Breast epithelium (tissue), 4 donors: ENCODE measurements around the gene FOXC1. TPM values are rescaled to one million over a fixed set of nuclear protein-coding genes. Genes with fewer than 3 reads are reported as not detected.

Experiments used
- DNase-seq, 2 donors: peaks; one replicate each; pipeline ENCODE4 v3.0.0-alpha.2; 2019; ENCODE audit warnings: low spot score in 2 of 2
- H3K27ac ChIP-seq, 2 donors: fragments of 200-600 bp; sonication (generic) in 1 of 2; one replicate each; pipeline ENCODE4 v1.5.1; 2016 to 2019; ENCODE audit warnings: mild to moderate bottlenecking in 1 of 2
- H3K27me3 ChIP-seq, 2 donors: fragments of 200-600 bp; sonication (generic) in 1 of 2; one replicate each; pipeline versions ENCODE4 v1.5.1 to v1.6.0; 2017 to 2019; ENCODE audit warnings: control low read depth in 1 of 2, mild to moderate bottlenecking in 1 of 2
- H3K36me3 ChIP-seq: fragments of 200-600 bp; one replicate; pipeline ENCODE4 v1.5.1; 2019
- H3K4me1 ChIP-seq, 2 donors: fragments of 200-600 bp; sonication (generic); one replicate each; pipeline ENCODE4 v1.5.1; 2016 to 2019; ENCODE audit warnings: control low read depth in 1 of 2
- H3K4me3 ChIP-seq, 3 donors: fragments of 200-600 bp; sonication (generic); 1 replicate in 2 of 3; 2 replicates in 1 of 3; pipeline ENCODE4 v1.5.1; 2016 to 2019; ENCODE audit warnings: mild to moderate bottlenecking in 3 of 3, moderate library complexity in 2 of 3
- H3K9me3 ChIP-seq, 2 donors: fragments of 200-600 bp; sonication (generic) in 1 of 2; one replicate each; pipeline ENCODE4 v1.5.1; 2016 to 2019; ENCODE audit warnings: control low read depth in 1 of 2
- POLR2A ChIP-seq: fragments of 450-650 bp; IDR thresholded peaks from one replicate; pipeline ENCODE4 v1.6.1; 2016; ENCODE audit warnings: antibody characterized with exemption, mild to moderate bottlenecking, moderate library complexity
- POLR2AphosphoS5 ChIP-seq, 3 donors: sonication (generic); formaldehyde crosslinking; IDR thresholded peaks; one replicate each; pipeline ENCODE4 v1.6.1; 2017; ENCODE audit warnings: antibody characterized with exemption in 3 of 3
- intact Hi-C: fragments of 100-400 bp; cut with DNase I; formaldehyde crosslinking; loops from one replicate; pipeline ENCODE4 v1.15.1; 2023; ENCODE audit warnings: low total_unique reads
- total RNA-seq, 3 donors: library from RNA; depleted of rRNA; stranded (reverse); fragments of >200 nt; gene quantifications; one replicate each; pipeline ENCODE4 v1.1.0, GENCODE V29; 2016
- TF ChIP-seq, protein P1 (sequence below), 3 donors: fragments of 450-650 bp; IDR thresholded peaks; one replicate each; pipeline ENCODE4 v1.5.1; 2016 to 2017; ENCODE audit warnings: antibody characterized with exemption in 3 of 3, mild to moderate bottlenecking in 3 of 3, moderate library complexity in 3 of 3

The FOXC1 gene
- total RNA-seq, 3 donors from 2014 or later = 3.7 to 13.2 (median 7.5) TPM

DNA sequence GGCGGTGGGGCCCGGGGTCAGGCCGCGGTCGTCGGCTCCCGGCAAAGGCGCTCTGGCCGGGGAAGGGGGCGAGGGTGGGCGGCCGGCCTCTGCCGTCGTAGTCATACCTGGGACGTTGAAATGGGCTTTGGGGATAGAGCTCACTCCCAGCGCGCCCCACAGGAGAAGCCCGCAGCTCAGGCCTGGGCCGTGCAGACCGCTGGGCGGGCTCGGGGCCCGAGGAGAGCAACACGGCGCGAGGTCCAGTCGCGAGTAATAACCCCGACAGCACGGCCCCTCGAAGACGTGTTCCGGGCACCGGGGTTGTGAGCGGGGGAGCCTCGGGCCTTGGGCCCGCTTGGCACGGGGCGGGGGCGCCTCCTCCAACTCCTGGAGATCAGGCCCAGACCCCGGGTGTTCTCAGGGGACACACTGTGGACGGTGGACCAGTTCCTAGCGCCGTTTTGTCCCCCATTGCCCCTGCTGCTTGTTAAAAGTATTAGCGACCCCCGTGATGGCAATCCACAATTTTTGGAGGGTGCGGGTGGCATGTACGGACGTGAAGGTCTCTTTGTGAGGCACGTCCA lies 10.9 kb downstream of the FOXC1 start:
- TF ChIP-seq POLR2A = no peak
- TF ChIP-seq, protein P1, sequence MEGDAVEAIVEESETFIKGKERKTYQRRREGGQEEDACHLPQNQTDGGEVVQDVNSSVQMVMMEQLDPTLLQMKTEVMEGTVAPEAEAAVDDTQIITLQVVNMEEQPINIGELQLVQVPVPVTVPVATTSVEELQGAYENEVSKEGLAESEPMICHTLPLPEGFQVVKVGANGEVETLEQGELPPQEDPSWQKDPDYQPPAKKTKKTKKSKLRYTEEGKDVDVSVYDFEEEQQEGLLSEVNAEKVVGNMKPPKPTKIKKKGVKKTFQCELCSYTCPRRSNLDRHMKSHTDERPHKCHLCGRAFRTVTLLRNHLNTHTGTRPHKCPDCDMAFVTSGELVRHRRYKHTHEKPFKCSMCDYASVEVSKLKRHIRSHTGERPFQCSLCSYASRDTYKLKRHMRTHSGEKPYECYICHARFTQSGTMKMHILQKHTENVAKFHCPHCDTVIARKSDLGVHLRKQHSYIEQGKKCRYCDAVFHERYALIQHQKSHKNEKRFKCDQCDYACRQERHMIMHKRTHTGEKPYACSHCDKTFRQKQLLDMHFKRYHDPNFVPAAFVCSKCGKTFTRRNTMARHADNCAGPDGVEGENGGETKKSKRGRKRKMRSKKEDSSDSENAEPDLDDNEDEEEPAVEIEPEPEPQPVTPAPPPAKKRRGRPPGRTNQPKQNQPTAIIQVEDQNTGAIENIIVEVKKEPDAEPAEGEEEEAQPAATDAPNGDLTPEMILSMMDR (IDR thresholded peaks at IDR 0.05) = no peak
- TF ChIP-seq POLR2AphosphoS5 (IDR thresholded peaks at IDR 0.05) = no peak
- intact Hi-C loops = no loop called here
- H3K4me1 ChIP-seq = no peaks in the 10 kb centered on the region
- DNase-seq = no peak
- H3K27me3 ChIP-seq = peaks cover 0 to 6% of the 10 kb centered on the region in 2 donors
- no peaks in the 10 kb centered on the region for H3K9me3 ChIP-seq
- no peaks in the 10 kb centered on the region for H3K36me3 ChIP-seq
- H3K4me3 ChIP-seq = no peak overlapping the region
- H3K27ac ChIP-seq = no peak overlapping the region

DNA sequence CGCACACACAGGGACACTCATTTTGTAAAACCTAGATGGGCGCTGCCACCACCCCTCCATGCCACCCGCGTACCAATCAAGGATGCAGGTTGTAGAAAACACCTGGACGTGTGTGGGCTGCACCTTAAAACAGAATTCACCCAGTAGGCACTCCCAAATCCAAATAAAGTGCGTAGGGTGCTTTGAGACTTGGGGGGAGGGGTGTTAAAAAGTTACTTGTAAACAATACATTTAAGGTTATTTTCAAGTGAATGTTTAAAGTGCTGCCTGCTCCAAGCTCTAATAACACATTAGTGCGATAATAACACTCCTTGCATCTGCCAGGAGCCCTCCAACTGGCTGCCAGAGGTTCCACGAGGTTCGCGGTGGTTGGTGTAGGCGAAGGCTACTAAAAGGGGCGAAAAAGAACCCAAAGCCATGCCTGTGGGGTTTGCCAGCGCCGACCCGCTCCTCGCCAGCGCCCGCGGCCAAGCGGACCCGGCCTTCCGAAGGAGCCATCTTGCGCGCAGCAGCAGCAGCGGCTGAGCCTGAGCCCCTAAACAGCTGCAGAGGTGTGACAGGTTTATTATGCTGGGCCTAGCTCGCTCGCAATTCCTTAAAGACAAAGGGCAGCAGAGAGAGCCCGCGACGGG lies 11.5 kb downstream of the FOXC1 start:
- DNase-seq = no peak

DNA sequence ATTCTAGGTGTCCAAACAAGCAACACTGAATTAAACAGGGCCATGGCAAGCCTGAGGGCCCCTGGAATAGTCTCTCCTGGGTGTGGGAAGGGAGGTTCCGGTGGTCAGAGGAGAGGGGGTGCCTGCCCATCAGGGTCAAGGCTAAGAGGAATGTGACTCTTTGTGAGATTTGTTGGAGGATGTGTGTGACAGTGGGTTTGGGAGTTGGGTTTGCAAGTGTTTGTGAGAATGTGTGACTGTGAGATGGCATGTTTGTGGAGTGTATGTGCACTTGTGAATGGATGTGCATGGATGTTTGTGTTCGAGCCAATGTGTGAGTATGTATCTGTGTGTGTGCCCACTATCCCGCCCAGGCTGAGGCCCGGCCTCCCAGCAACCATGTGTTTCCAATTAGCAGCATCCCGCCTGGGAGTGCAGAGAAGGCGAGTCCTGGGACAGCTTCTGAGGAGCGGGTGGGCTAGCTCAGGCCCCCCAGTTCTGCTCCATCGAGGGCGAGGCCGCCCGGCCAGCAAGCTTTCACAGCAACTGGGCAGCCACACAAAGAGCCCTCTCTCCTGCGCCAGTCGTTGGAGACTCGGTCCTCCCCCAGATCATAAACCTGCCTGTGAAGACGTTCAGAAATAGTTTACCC lies 12.6 kb downstream of the FOXC1 start:
- H3K27me3 ChIP-seq = peaks cover 0 to 6% of the 10 kb centered on the region in 2 donors

More for the DNA sequence above, 11.5 kb downstream of the FOXC1 start:
- TF ChIP-seq POLR2A (no peak), POLR2AphosphoS5 (IDR thresholded peaks at IDR 0.05) (no peak)
- TF ChIP-seq, protein P1 (IDR thresholded peaks at IDR 0.05) = no peak
- H3K27me3 ChIP-seq = peaks cover 0 to 6% of the 10 kb centered on the region in 2 donors
- H3K36me3 ChIP-seq = no peaks in the 10 kb centered on the region
- no peaks in the 10 kb centered on the region for H3K9me3 ChIP-seq
- H3K27ac ChIP-seq = no peak overlapping the region
- no peaks in the 10 kb centered on the region for H3K4me1 ChIP-seq
- no peak overlapping the region for H3K4me3 ChIP-seq
- intact Hi-C loops = no loop called here

DNA sequence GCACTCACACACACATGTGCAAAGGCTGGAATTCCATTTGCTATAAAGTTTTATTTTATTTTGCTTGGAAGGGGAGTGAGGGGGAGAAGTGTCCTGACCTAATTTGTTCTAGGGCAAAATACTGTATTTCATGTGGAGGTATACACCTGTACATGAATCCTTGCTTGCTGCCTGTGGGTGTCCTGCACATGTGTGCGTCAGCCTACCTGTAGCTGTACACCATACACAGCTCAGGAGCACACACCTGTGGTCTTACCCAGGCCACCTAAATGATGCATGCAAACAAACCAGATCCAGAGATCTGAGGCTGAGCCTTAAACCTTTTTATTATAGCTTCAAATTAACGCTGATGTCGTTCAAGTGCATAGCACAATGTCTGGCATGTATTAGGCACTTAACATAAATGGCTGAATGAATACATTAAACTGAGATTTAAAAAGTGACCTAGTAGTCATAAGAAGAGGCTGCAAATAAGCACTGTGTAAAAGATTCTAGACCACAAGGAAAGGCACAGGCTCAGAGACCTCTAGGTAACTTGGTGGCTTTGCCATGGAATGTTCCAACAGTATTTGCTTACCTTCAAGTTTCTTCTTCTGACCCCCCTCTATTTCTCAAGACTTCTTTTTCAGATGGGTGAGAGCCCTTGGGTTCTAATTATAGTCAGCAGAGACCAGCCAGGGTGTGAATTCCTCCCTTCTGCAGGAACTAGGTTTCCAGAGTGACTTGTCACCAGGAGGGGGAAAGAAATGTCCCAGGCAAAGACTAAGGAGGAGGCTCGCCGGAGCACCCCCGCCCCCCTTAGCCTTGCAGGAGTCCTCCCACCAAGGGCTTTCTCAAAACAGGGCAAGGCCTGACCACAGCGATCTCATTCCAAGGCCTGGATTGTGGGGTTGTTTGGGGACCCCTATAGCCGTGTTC lies 13.4 kb downstream of the FOXC1 start:
- intact Hi-C loops = no loop called here
- DNase-seq = no peak
- Histone ChIP-seq H3K27ac (no peak overlapping the region), H3K4me1 (no peaks in the 10 kb centered on the region), H3K4me3 (no peak overlapping the region), H3K27me3 (peaks cover 0 to 6% of the 10 kb centered on the region in 2 donors), H3K36me3 (no peaks in the 10 kb centered on the region), H3K9me3 (no peaks in the 10 kb centered on the region)
- TF ChIP-seq POLR2AphosphoS5 (IDR thresholded peaks at IDR 0.05) (no peak), POLR2A (no peak)
- TF ChIP-seq, protein P1 (IDR thresholded peaks at IDR 0.05) = no peak

More for the DNA sequence above, 12.6 kb downstream of the FOXC1 start:
- no peaks in the 10 kb centered on the region for H3K4me1 ChIP-seq
- intact Hi-C loops = no loop called here
- H3K27ac ChIP-seq = no peak overlapping the region
- no peak for DNase-seq
- H3K4me3 ChIP-seq = no peak overlapping the region
- H3K9me3 ChIP-seq = no peaks in the 10 kb centered on the region
- TF ChIP-seq, protein P1 (IDR thresholded peaks at IDR 0.05) = no peak
- no peak for TF ChIP-seq POLR2AphosphoS5 (IDR thresholded peaks at IDR 0.05)
- no peak for TF ChIP-seq POLR2A
- no peaks in the 10 kb centered on the region for H3K36me3 ChIP-seq
